ENCODE results near the gene IBA57. TPM values are rescaled to one million over a fixed set of nuclear protein-coding genes. Genes with fewer than 3 reads are reported as not detected.

IBA57 gene
- total RNA-seq, 2 experiments from 2014 or later: 9.1 to 9.9 TPM

GRCh38 chr1:228160201-228160761 lies 5.3 kb upstream of the IBA57 start:
- Histone ChIP-seq H3K9me3 (ENCODE audit: low read length) (no peaks in the 10 kb centered on the region), H3K4me1 (ENCODE audit: insufficient read depth, low read length, poor library complexity, severe bottlenecking) (peaks cover 17% of the 10 kb centered on the region), H2AFZ (ENCODE audit: low read length) (no peak overlapping the region), H4K20me1 (ENCODE audit: insufficient read depth, low read length) (no peaks in the 10 kb centered on the region), H3K4me2 (ENCODE audit: low read length) (no peak overlapping the region), H3K36me3 (ENCODE audit: insufficient read depth, low read length) (no peaks in the 10 kb centered on the region), H3K27ac (ENCODE audit: low read depth, low read length, poor library complexity, severe bottlenecking) (no peak overlapping the region), H3K79me2 (ENCODE audit: insufficient read depth, low read depth, low read length) (no peaks in the 10 kb centered on the region), H3K9me2 (ENCODE audit: insufficient read depth, low read length) (no peaks in the 10 kb centered on the region), H3K4me3 (ENCODE audit: low read depth, low read length, poor library complexity, severe bottlenecking) (no peak overlapping the region)
- BruUV-seq (replicated peaks): no TSS peak
- ChIA-PET CTCF (ENCODE audit: unreplicated experiment) (no interaction called here), POLR2A (no interaction called here)
- no peak for TF ChIP-seq EZH2phosphoT487 (IDR thresholded peaks at IDR 0.05; ENCODE audit: borderline replicate concordance, low read depth, low read length)
- TF ChIP-seq, protein P1, sequence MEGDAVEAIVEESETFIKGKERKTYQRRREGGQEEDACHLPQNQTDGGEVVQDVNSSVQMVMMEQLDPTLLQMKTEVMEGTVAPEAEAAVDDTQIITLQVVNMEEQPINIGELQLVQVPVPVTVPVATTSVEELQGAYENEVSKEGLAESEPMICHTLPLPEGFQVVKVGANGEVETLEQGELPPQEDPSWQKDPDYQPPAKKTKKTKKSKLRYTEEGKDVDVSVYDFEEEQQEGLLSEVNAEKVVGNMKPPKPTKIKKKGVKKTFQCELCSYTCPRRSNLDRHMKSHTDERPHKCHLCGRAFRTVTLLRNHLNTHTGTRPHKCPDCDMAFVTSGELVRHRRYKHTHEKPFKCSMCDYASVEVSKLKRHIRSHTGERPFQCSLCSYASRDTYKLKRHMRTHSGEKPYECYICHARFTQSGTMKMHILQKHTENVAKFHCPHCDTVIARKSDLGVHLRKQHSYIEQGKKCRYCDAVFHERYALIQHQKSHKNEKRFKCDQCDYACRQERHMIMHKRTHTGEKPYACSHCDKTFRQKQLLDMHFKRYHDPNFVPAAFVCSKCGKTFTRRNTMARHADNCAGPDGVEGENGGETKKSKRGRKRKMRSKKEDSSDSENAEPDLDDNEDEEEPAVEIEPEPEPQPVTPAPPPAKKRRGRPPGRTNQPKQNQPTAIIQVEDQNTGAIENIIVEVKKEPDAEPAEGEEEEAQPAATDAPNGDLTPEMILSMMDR (conservative IDR thresholded peaks at IDR 0.05; ENCODE audit: low read length): no peak
- DNase-seq (ENCODE audit: low spot score): no peak
- intact Hi-C loops (cut with micrococcal nuclease; ENCODE audit: unreplicated experiment): no loop called here

- Histone ChIP-seq H3K4me1 (ENCODE audit: insufficient read depth, low read length, poor library complexity, severe bottlenecking) (peaks cover 17% of the 10 kb centered on the region), H3K27ac (ENCODE audit: low read depth, low read length, poor library complexity, severe bottlenecking) (no peak overlapping the region), H3K9me2 (ENCODE audit: insufficient read depth, low read length) (no peaks in the 10 kb centered on the region), H3K79me2 (ENCODE audit: insufficient read depth, low read depth, low read length) (peaks cover 2% of the 10 kb centered on the region; the same call in 1 of the 2 replicates), H3K36me3 (ENCODE audit: insufficient read depth, low read length) (no peaks in the 10 kb centered on the region), H4K20me1 (ENCODE audit: insufficient read depth, low read length) (no peaks in the 10 kb centered on the region; the same call in 1 of the 2 replicates), H3K4me2 (ENCODE audit: low read length) (no peak overlapping the region), H3K4me3 (ENCODE audit: low read depth, low read length, poor library complexity, severe bottlenecking) (no peak overlapping the region), H2AFZ (ENCODE audit: low read length) (no peak overlapping the region), H3K9me3 (ENCODE audit: low read length) (no peaks in the 10 kb centered on the region)
- intact Hi-C loops (cut with micrococcal nuclease; ENCODE audit: unreplicated experiment): no loop called here
- POLR2A ChIA-PET: interaction anchor here (0.6 kb wide), 1 partner anchor 18 kb away, joined by 4 read pairs; no protein-coding TSS in a partner anchor
- no peak for DNase-seq (ENCODE audit: low spot score)
- TF ChIP-seq, protein P1 (conservative IDR thresholded peaks at IDR 0.05; ENCODE audit: low read length): no peak
- no peak for TF ChIP-seq EZH2phosphoT487 (IDR thresholded peaks at IDR 0.05; ENCODE audit: borderline replicate concordance, low read depth, low read length)
- BruUV-seq (replicated peaks): no TSS peak
- CTCF ChIA-PET (ENCODE audit: unreplicated experiment): no interaction called here
Measured at GRCh38 chr1:228161362-228161761, 4.2 kb upstream of the IBA57 start.

GRCh38 chr1:228161866-228162265 lies 3.7 kb upstream of the IBA57 start:
- TF ChIP-seq, protein P1 (conservative IDR thresholded peaks at IDR 0.05; ENCODE audit: low read length): no peak
- no peak for TF ChIP-seq EZH2phosphoT487 (IDR thresholded peaks at IDR 0.05; ENCODE audit: borderline replicate concordance, low read depth, low read length)
- Histone ChIP-seq H4K20me1 (ENCODE audit: insufficient read depth, low read length) (peaks cover 4% of the 10 kb centered on the region; the same call in 1 of the 2 replicates), H3K79me2 (ENCODE audit: insufficient read depth, low read depth, low read length) (peaks cover 7% of the 10 kb centered on the region; the same call in 1 of the 2 replicates), H3K4me1 (ENCODE audit: insufficient read depth, low read length, poor library complexity, severe bottlenecking) (peaks cover 22% of the 10 kb centered on the region), H3K4me3 (ENCODE audit: low read depth, low read length, poor library complexity, severe bottlenecking) (no peak overlapping the region), H3K4me2 (ENCODE audit: low read length) (no peak overlapping the region), H3K9me3 (ENCODE audit: low read length) (no peaks in the 10 kb centered on the region), H3K27ac (ENCODE audit: low read depth, low read length, poor library complexity, severe bottlenecking) (no peak overlapping the region), H3K9me2 (ENCODE audit: insufficient read depth, low read length) (no peaks in the 10 kb centered on the region), H2AFZ (ENCODE audit: low read length) (no peak overlapping the region), H3K36me3 (ENCODE audit: insufficient read depth, low read length) (no peaks in the 10 kb centered on the region)
- DNase-seq (ENCODE audit: low spot score): no peak
- no TSS peak for BruUV-seq (replicated peaks)
- ChIA-PET CTCF (ENCODE audit: unreplicated experiment) (no interaction called here), POLR2A (no interaction called here)
- intact Hi-C loops (cut with micrococcal nuclease; ENCODE audit: unreplicated experiment): no loop called here
